Stimulated activated effector memory CD8-positive, alpha-beta T cell treated with anti-CD3 and anti-CD28 coated beads, Interleukin-12 subunit alpha, Interleukin-12 subunit beta, amount 100 ng/mL, for 72 hours (primary cell): ENCODE measurements around the gene SLC7A6OS.
A peak's percentile ranks its signal among the peaks of the same experiment; 100 is the strongest.

ENCODE experiments used
- ATAC-seq: fragments of 150-1000 bp; cut with Tn5 transposase; 2 replicates; pipeline ENCODE4 v1.10.0; 2021
- DNase-seq, 2 donors: peaks; one replicate each; pipeline ENCODE4 v3.0.0; 2021 to 2022; ENCODE audit warnings: low spot score in 2 of 2
- H3K27ac Mint-ChIP-seq: one replicate; pipeline ENCODE4 v1.8.0; 2022; ENCODE audit warnings: mild to moderate bottlenecking, mixed read lengths
- H3K36me3 Mint-ChIP-seq: one replicate; pipeline ENCODE4 v1.8.0; 2022; ENCODE audit warnings: mild to moderate bottlenecking, mixed read lengths
- H3K4me1 Mint-ChIP-seq: one replicate; pipeline ENCODE4 v1.8.0; 2022; ENCODE audit warnings: mixed read lengths
- H3K4me3 Mint-ChIP-seq: one replicate; pipeline ENCODE4 v1.8.0; 2022; ENCODE audit warnings: mild to moderate bottlenecking, mixed read lengths
- H3K9me3 Mint-ChIP-seq: one replicate; pipeline ENCODE4 v1.8.0; 2022; ENCODE audit warnings: mixed read lengths

The SLC7A6OS gene

GRCh38 chr16:68282064-68282452 lies 28.7 kb downstream of the SLC7A6OS start:
- H3K4me1 Mint-ChIP-seq: peaks cover 64% of the 10 kb centered on the region
- H3K4me3 Mint-ChIP-seq: peak overlapping the region; percentile 2
- H3K36me3 Mint-ChIP-seq: peaks cover 85% of the 10 kb centered on the region
- DNase-seq (no peak), ATAC-seq (no peak)
- H3K9me3 Mint-ChIP-seq: no peaks in the 10 kb centered on the region
- peak overlapping the region; percentile 88 for H3K27ac Mint-ChIP-seq

- peaks cover 85% of the 10 kb centered on the region for H3K36me3 Mint-ChIP-seq
- peak overlapping the region; percentile 88 for H3K27ac Mint-ChIP-seq
- ATAC-seq (peak; percentile 49), DNase-seq (no peak)
- no peaks in the 10 kb centered on the region for H3K9me3 Mint-ChIP-seq
- H3K4me3 Mint-ChIP-seq: peak overlapping the region; percentile 2
- H3K4me1 Mint-ChIP-seq: peaks cover 60% of the 10 kb centered on the region
Measured at GRCh38 chr16:68281368-68282063, 29.2 kb downstream of the SLC7A6OS start.

GRCh38 chr16:68279726-68280558 lies 30.8 kb downstream of the SLC7A6OS start:
- peak overlapping the region; percentile 56 for H3K27ac Mint-ChIP-seq
- peaks cover 60% of the 10 kb centered on the region for H3K4me1 Mint-ChIP-seq
- no peak for DNase-seq
- H3K4me3 Mint-ChIP-seq: no peak overlapping the region
- no peaks in the 10 kb centered on the region for H3K9me3 Mint-ChIP-seq
- ATAC-seq: no peak
- peaks cover 89% of the 10 kb centered on the region for H3K36me3 Mint-ChIP-seq

GRCh38 chr16:68276223-68276622 lies 34.5 kb downstream of the SLC7A6OS start:
- no peak for ATAC-seq
- peaks cover 62% of the 10 kb centered on the region for H3K4me1 Mint-ChIP-seq

GRCh38 chr16:68275611-68276191 lies 35.0 kb downstream of the SLC7A6OS start:
- DNase-seq: no peak
- H3K4me3 Mint-ChIP-seq: peak overlapping the region; percentile 40
- H3K27ac Mint-ChIP-seq: peak overlapping the region; percentile 91
- H3K4me1 Mint-ChIP-seq: peaks cover 63% of the 10 kb centered on the region
- peaks cover 94% of the 10 kb centered on the region for H3K36me3 Mint-ChIP-seq
- no peaks in the 10 kb centered on the region for H3K9me3 Mint-ChIP-seq
- ATAC-seq: peak; percentile 92

More at GRCh38 chr16:68276223-68276622, 34.5 kb downstream of the SLC7A6OS start:
- no peak for DNase-seq
- H3K27ac Mint-ChIP-seq: peak overlapping the region; percentile 91
- peaks cover 94% of the 10 kb centered on the region for H3K36me3 Mint-ChIP-seq
- peak overlapping the region; percentile 40 for H3K4me3 Mint-ChIP-seq
- H3K9me3 Mint-ChIP-seq: no peaks in the 10 kb centered on the region

GRCh38 chr16:68274441-68274840 lies 36.3 kb downstream of the SLC7A6OS start:
- Mint-ChIP-seq H3K27ac (peak overlapping the region; percentile 91), H3K4me3 (peak overlapping the region; percentile 57), H3K9me3 (no peaks in the 10 kb centered on the region), H3K4me1 (peaks cover 69% of the 10 kb centered on the region), H3K36me3 (peaks cover 92% of the 10 kb centered on the region)
- ATAC-seq: no peak
- DNase-seq: no peak

- DNase-seq: no peak
- peak overlapping the region; percentile 57 for H3K4me3 Mint-ChIP-seq
Measured at GRCh38 chr16:68273896-68274295, 36.9 kb downstream of the SLC7A6OS start.

GRCh38 chr16:68273459-68273858 lies 37.3 kb downstream of the SLC7A6OS start:
- Mint-ChIP-seq H3K9me3 (no peaks in the 10 kb centered on the region), H3K4me1 (peaks cover 75% of the 10 kb centered on the region), H3K36me3 (peaks cover 96% of the 10 kb centered on the region), H3K27ac (peak overlapping the region; percentile 91), H3K4me3 (peak overlapping the region; percentile 57)
- DNase-seq (no peak), ATAC-seq (no peak)

More at GRCh38 chr16:68273896-68274295, 36.9 kb downstream of the SLC7A6OS start:
- peaks cover 75% of the 10 kb centered on the region for H3K4me1 Mint-ChIP-seq
- ATAC-seq: no peak
- peaks cover 92% of the 10 kb centered on the region for H3K36me3 Mint-ChIP-seq
- peak overlapping the region; percentile 91 for H3K27ac Mint-ChIP-seq
- no peaks in the 10 kb centered on the region for H3K9me3 Mint-ChIP-seq

GRCh38 chr16:68272507-68273209 lies 38.1 kb downstream of the SLC7A6OS start:
- Mint-ChIP-seq H3K4me1 (peaks cover 82% of the 10 kb centered on the region), H3K27ac (peak overlapping the region; percentile 91), H3K4me3 (peak overlapping the region; percentile 57), H3K9me3 (no peaks in the 10 kb centered on the region), H3K36me3 (peaks cover 96% of the 10 kb centered on the region)
- DNase-seq (no peak), ATAC-seq (no peak)

GRCh38 chr16:68270353-68270752 lies 40.4 kb downstream of the SLC7A6OS start:
- no peak for DNase-seq
- Mint-ChIP-seq H3K27ac (peak overlapping the region; percentile 89), H3K4me1 (peaks cover 79% of the 10 kb centered on the region), H3K4me3 (peak overlapping the region; percentile 34), H3K9me3 (no peaks in the 10 kb centered on the region), H3K36me3 (peaks cover 92% of the 10 kb centered on the region)
- peak; percentile 81 for ATAC-seq

GRCh38 chr16:68269793-68270192 lies 41.0 kb downstream of the SLC7A6OS start:
- H3K27ac Mint-ChIP-seq: peak overlapping the region; percentile 89
- peaks cover 79% of the 10 kb centered on the region for H3K4me1 Mint-ChIP-seq
- H3K9me3 Mint-ChIP-seq: no peaks in the 10 kb centered on the region
- H3K36me3 Mint-ChIP-seq: peaks cover 89% of the 10 kb centered on the region
- peak overlapping the region; percentile 34 for H3K4me3 Mint-ChIP-seq
- ATAC-seq (peak; percentile 20), DNase-seq (no peak)

GRCh38 chr16:68267612-68268405 lies 42.9 kb downstream of the SLC7A6OS start:
- peak overlapping the region; percentile 65 for H3K27ac Mint-ChIP-seq
- ATAC-seq (no peak), DNase-seq (no peak)
- H3K9me3 Mint-ChIP-seq: no peaks in the 10 kb centered on the region
- H3K4me3 Mint-ChIP-seq: peak overlapping the region; percentile 91
- H3K36me3 Mint-ChIP-seq: peaks cover 76% of the 10 kb centered on the region
- H3K4me1 Mint-ChIP-seq: peaks cover 74% of the 10 kb centered on the region

- H3K9me3 Mint-ChIP-seq: no peaks in the 10 kb centered on the region
- peak overlapping the region; percentile 91 for H3K4me3 Mint-ChIP-seq
- peak; percentile 12 for ATAC-seq
- peaks cover 61% of the 10 kb centered on the region for H3K4me1 Mint-ChIP-seq
- peak in 1 of 2 donors; percentile 63 for DNase-seq
- peaks cover 55% of the 10 kb centered on the region for H3K36me3 Mint-ChIP-seq
- H3K27ac Mint-ChIP-seq: peak overlapping the region; percentile 98
Measured at GRCh38 chr16:68265078-68265920, 45.4 kb downstream of the SLC7A6OS start.
